A549 (cell line): Measurements from ENCODE around the gene LIN28A. TPM values are rescaled to one million over a fixed set of nuclear protein-coding genes. Genes with fewer than 3 reads are reported as not detected.

Source experiments
- ATAC-seq, 2 experiments: fragments of 200-7000 bp in 1 of 2; fragments of >200 bp in 1 of 2; cut with Nextera tagmentation in 1 of 2; cut with Tn5 transposase in 1 of 2; 3 replicates each; pipeline versions ENCODE4 v1.8.0 to v1.9.1; 2018 to 2020; ENCODE audit warnings: mild to moderate bottlenecking in 1 of 2, moderate library complexity in 1 of 2
- CTCF ChIA-PET: fragments of 300-600 bp; sonication (Branson Sonifier 250); formaldehyde crosslinking; extraction: SDS; loops from one replicate; lab custom pipeline; 2021; ENCODE audit warnings: antibody characterized with exemption, inconsistent platforms; lab: Yijun Ruan, JAX
- POLR2A ChIA-PET: fragments of 350-600 bp; formaldehyde crosslinking; extraction: SDS; loops from one replicate; lab custom pipeline; 2021; ENCODE audit warnings: antibody characterized with exemption, inconsistent platforms; lab: Yijun Ruan, JAX
- DNase-seq, 2 experiments: peaks; one replicate each; pipeline versions ENCODE4 v3.0.0 to v3.0.0-alpha.2; 2011 to 2016; ENCODE audit warnings: low read depth in 1 of 2, low spot score in 1 of 2
- FAIRE-seq: peaks from 2 replicates; lab custom pipeline; 2011; peaks lifted over from hg19 to GRCh38; lab: Jason Lieb, UNC
- H3K27ac ChIP-seq, 2 experiments: fragments of >200 bp; sonication (Bioruptor Twin); formaldehyde crosslinking; 3 replicates each; pipeline ENCODE4 v1.5.1; 2016 to 2017
- H3K4me1 ChIP-seq: fragments of >200 bp; sonication (Bioruptor Twin); formaldehyde crosslinking; 3 replicates; pipeline ENCODE4 v1.6.1; 2016
- H3K4me2 ChIP-seq: fragments of >200 bp; sonication (Bioruptor Twin); formaldehyde crosslinking; 3 replicates; pipeline ENCODE4 v1.6.1; 2016
- H3K4me3 ChIP-seq: fragments of >200 bp; sonication (Bioruptor Twin); formaldehyde crosslinking; 3 replicates; pipeline ENCODE4 v1.5.1; 2016
- H3K9me3 ChIP-seq: fragments of >200 bp; sonication (Bioruptor Twin); formaldehyde crosslinking; 3 replicates; pipeline ENCODE4 v1.6.1; 2016
- CHD2 ChIP-seq: fragments of 150-350 bp; IDR thresholded peaks from 2 replicates; pipeline ENCODE4 v1.6.1; 2014; ENCODE audit warnings: low read length; ENCODE audit not compliant: partially characterized antibody
- EHF ChIP-seq: fragments of 250-450 bp; sonication (Bioruptor Pico); IDR thresholded peaks from 2 replicates; pipeline ENCODE4 v1.5.0; 2020; ENCODE audit warnings: mild to moderate bottlenecking
- EHMT2 ChIP-seq: fragments of 200-600 bp; sonication (generic); IDR thresholded peaks from 2 replicates; pipeline ENCODE4 v1.6.1; 2016; ENCODE audit warnings: antibody characterized with exemption, low read depth, mild to moderate bottlenecking, moderate library complexity
- EP300 ChIP-seq, 2 experiments: fragments of >200 bp; sonication (Bioruptor Twin); formaldehyde crosslinking; IDR thresholded peaks; 2 replicates in 1 of 2; 3 replicates in 1 of 2; pipeline ENCODE4 v1.6.1; 2016 to 2017
- FOSB ChIP-seq: fragments of 250-450 bp; sonication (Bioruptor Pico); IDR thresholded peaks from 2 replicates; pipeline ENCODE4 v1.5.0; 2020; ENCODE audit warnings: mild to moderate bottlenecking, moderate library complexity
- HOXB5 ChIP-seq: fragments of 250-450 bp; sonication (Bioruptor Pico); IDR thresholded peaks from 2 replicates; pipeline ENCODE4 v1.5.0; 2020; ENCODE audit warnings: mild to moderate bottlenecking, moderate library complexity
- JUNB ChIP-seq: fragments of >200 bp; sonication (Bioruptor Twin); formaldehyde crosslinking; IDR thresholded peaks from 2 replicates; pipeline ENCODE4 v1.6.1; 2016
- KDM1A ChIP-seq: fragments of 200-600 bp; sonication (generic); IDR thresholded peaks from 2 replicates; pipeline ENCODE4 v1.6.1; 2016; ENCODE audit warnings: low read depth, mild to moderate bottlenecking
- MAFK ChIP-seq: fragments of 450-650 bp; IDR thresholded peaks from 2 replicates; pipeline ENCODE4 v1.6.1; 2014; ENCODE audit not compliant: partially characterized antibody
- MAZ ChIP-seq: fragments of 150-350 bp; IDR thresholded peaks from 2 replicates; pipeline ENCODE4 v1.6.1; 2014; ENCODE audit warnings: antibody characterized with exemption, low read depth, low read length, borderline replicate concordance
- MYC ChIP-seq: IDR thresholded peaks from 2 replicates; pipeline ENCODE4 v1.6.1; 2012; ENCODE audit warnings: mild to moderate bottlenecking, inconsistent platforms, low read length, improper control_type of control experiment, borderline replicate concordance
- NFE2L2 ChIP-seq: fragments of 150-350 bp; conservative IDR thresholded peaks from 2 replicates; pipeline ENCODE4 v1.6.1; 2014; ENCODE audit warnings: low read length
- POLR2A ChIP-seq: IDR thresholded peaks from 2 replicates; pipeline ENCODE4 v1.6.1; 2012; ENCODE audit warnings: mild to moderate bottlenecking, low read length
- RARB ChIP-seq: fragments of 250-450 bp; sonication (Bioruptor Pico); IDR thresholded peaks from 2 replicates; pipeline ENCODE4 v1.8.0; 2021; ENCODE audit warnings: mild to moderate bottlenecking, moderate library complexity
- SREBF2 ChIP-seq: fragments of 450-650 bp; IDR thresholded peaks from 2 replicates; pipeline ENCODE4 v1.6.1; 2014; ENCODE audit warnings: mild to moderate bottlenecking, moderate library complexity
- ZC3H11A ChIP-seq: fragments of 450-650 bp; IDR thresholded peaks from 2 replicates; pipeline ENCODE4 v1.6.1; 2014; ENCODE audit warnings: antibody characterized with exemption, mild to moderate bottlenecking
- ZFP36 ChIP-seq: fragments of 450-650 bp; IDR thresholded peaks from 2 replicates; pipeline ENCODE4 v1.6.1; 2014; ENCODE audit warnings: borderline replicate concordance; ENCODE audit not compliant: partially characterized antibody
- WGBS: methylation state at CpG from one replicate; pipeline ENCODE4 v1.1.6; 2017; ENCODE audit errors: missing lambda C conversion rate; 5-methylcytosine and 5-hydroxymethylcytosine counted together
- polyA plus RNA-seq, 4 experiments: library from polyadenylated mRNA; depleted of rRNA in 3 of 4; stranded (reverse); fragments of >200 nt; fragmentation: RNase III in 1 of 4; extraction: RNeasy Plus Mini Kit Qiagen cat#74134 plus additional on column Dnase treatment in 1 of 4; gene quantifications; 2 replicates in 3 of 4; 3 replicates in 1 of 4; pipeline ENCODE4 v1.2.3, GENCODE V29; 2011 to 2017
- TF ChIP-seq, protein P1 (sequence below): fragments of 250-450 bp; sonication (Bioruptor Pico); IDR thresholded peaks from 2 replicates; pipeline ENCODE4 v1.5.0; 2021; ENCODE audit warnings: mild to moderate bottlenecking, moderate library complexity, borderline replicate concordance
- TF ChIP-seq, protein P2 (sequence below): fragments of >200 bp; sonication (Bioruptor Twin); formaldehyde crosslinking; IDR thresholded peaks from 3 replicates; pipeline ENCODE4 v1.6.1; 2016
- TF ChIP-seq, protein P3 (sequence below): fragments of 200-600 bp; sonication (generic); IDR thresholded peaks from 2 replicates; pipeline ENCODE4 v1.6.1; 2016; ENCODE audit warnings: antibody characterized with exemption, mild to moderate bottlenecking, moderate library complexity
- TF ChIP-seq, protein P4 (sequence below): fragments of 450-650 bp; IDR thresholded peaks from 2 replicates; pipeline ENCODE4 v1.6.1; 2014; ENCODE audit warnings: antibody characterized with exemption

The LIN28A gene
- polyA plus RNA-seq, 2 of the 4 experiments (the other 2 are of a cell fraction), result 0.03 to 0.04 TPM

DNA sequence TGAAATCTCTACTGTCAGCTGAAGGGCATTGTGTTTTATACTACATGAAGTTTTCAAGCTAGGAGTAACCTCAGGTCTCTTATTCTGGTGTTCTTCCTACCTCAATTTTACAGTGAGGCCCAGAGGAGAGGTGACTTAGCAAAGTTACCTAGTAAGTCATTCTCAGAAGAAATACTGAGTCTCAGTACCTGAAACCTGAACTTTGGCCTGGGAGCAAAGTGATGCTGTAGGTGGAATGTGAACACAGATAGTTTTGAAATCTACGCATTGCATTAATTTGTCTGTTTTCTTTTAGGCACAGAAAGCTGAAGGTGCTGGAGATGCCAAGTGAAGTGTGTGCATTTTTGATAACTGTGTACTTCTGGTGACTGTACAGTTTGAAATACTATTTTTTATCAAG lies 64.2 kb downstream of the LIN28A start:
- DNase-seq (no peak), ATAC-seq (no peak), FAIRE-seq (no peak)
- H3K4me2 ChIP-seq, result no peak overlapping the region
- H3K4me1 ChIP-seq, result peaks cover 20% of the 10 kb centered on the region; the same call in 2 of the 3 replicates
- WGBS, result 94% methylated on average over 1 of the region's 1 CpG
- POLR2A ChIA-PET, result interaction anchor here (1.2 kb wide), 1 partner anchor 26 kb away, joined by 3 read pairs; no protein-coding TSS in a partner anchor
- no peak for TF ChIP-seq EHF (CRISPR knock-in tag)
- TF ChIP-seq SREBF2, result no peak
- no peak for TF ChIP-seq JUNB
- TF ChIP-seq RARB, result no peak
- TF ChIP-seq MAZ, result no peak
- TF ChIP-seq POLR2A, result no peak
- CTCF ChIA-PET, result no interaction called here
- no peak overlapping the region for H3K4me3 ChIP-seq
- H3K9me3 ChIP-seq, result no peaks in the 10 kb centered on the region
- no peak overlapping the region for H3K27ac ChIP-seq

DNA sequence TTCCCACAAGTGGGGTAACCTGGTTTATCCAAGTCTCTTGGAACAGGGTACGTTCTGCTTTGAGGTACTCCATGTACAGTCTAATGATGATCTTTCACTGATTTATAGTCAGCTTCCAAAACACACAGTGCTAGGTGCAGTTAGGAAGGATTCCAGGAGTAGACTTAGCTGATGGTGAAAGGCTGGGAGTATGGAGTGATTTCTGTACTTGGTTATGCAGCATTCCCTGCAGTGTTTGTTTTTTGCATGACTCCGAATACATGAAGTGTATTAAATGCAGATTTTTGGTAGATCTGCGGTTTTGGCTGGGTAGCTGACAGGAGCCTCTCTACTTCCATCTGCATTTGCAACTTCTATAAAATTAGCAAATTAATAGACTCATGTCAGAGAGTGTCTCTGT lies 65.4 kb downstream of the LIN28A start:
- 100% methylated on average over 3 of the region's 3 CpGs for WGBS
- Histone ChIP-seq H3K4me1 (peaks cover 19% of the 10 kb centered on the region; the same call in 2 of the 3 replicates), H3K27ac (no peak overlapping the region), H3K4me2 (no peak overlapping the region), H3K9me3 (no peaks in the 10 kb centered on the region), H3K4me3 (no peak overlapping the region)
- no peak for DNase-seq
- no peak for ATAC-seq
- TF ChIP-seq, protein P1, sequence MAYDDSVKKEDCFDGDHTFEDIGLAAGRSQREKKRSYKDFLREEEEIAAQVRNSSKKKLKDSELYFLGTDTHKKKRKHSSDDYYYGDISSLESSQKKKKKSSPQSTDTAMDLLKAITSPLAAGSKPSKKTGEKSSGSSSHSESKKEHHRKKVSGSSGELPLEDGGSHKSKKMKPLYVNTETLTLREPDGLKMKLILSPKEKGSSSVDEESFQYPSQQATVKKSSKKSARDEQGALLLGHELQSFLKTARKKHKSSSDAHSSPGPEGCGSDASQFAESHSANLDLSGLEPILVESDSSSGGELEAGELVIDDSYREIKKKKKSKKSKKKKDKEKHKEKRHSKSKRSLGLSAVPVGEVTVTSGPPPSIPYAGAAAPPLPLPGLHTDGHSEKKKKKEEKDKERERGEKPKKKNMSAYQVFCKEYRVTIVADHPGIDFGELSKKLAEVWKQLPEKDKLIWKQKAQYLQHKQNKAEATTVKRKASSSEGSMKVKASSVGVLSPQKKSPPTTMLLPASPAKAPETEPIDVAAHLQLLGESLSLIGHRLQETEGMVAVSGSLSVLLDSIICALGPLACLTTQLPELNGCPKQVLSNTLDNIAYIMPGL (CRISPR knock-in tag), result no peak
- TF ChIP-seq, protein P2, sequence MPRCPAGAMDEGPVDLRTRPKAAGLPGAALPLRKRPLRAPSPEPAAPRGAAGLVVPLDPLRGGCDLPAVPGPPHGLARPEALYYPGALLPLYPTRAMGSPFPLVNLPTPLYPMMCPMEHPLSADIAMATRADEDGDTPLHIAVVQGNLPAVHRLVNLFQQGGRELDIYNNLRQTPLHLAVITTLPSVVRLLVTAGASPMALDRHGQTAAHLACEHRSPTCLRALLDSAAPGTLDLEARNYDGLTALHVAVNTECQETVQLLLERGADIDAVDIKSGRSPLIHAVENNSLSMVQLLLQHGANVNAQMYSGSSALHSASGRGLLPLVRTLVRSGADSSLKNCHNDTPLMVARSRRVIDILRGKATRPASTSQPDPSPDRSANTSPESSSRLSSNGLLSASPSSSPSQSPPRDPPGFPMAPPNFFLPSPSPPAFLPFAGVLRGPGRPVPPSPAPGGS, result no peak
- TF ChIP-seq MAFK (no peak), HOXB5 (CRISPR knock-in tag) (no peak), ZC3H11A (no peak)
- TF ChIP-seq, protein P3, sequence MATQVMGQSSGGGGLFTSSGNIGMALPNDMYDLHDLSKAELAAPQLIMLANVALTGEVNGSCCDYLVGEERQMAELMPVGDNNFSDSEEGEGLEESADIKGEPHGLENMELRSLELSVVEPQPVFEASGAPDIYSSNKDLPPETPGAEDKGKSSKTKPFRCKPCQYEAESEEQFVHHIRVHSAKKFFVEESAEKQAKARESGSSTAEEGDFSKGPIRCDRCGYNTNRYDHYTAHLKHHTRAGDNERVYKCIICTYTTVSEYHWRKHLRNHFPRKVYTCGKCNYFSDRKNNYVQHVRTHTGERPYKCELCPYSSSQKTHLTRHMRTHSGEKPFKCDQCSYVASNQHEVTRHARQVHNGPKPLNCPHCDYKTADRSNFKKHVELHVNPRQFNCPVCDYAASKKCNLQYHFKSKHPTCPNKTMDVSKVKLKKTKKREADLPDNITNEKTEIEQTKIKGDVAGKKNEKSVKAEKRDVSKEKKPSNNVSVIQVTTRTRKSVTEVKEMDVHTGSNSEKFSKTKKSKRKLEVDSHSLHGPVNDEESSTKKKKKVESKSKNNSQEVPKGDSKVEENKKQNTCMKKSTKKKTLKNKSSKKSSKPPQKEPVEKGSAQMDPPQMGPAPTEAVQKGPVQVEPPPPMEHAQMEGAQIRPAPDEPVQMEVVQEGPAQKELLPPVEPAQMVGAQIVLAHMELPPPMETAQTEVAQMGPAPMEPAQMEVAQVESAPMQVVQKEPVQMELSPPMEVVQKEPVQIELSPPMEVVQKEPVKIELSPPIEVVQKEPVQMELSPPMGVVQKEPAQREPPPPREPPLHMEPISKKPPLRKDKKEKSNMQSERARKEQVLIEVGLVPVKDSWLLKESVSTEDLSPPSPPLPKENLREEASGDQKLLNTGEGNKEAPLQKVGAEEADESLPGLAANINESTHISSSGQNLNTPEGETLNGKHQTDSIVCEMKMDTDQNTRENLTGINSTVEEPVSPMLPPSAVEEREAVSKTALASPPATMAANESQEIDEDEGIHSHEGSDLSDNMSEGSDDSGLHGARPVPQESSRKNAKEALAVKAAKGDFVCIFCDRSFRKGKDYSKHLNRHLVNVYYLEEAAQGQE, result no peak
- no peak for FAIRE-seq
- ChIA-PET POLR2A (interaction anchor here (1.2 kb wide), 1 partner anchor 24 kb away, joined by 3 read pairs; no protein-coding TSS in a partner anchor), CTCF (interaction anchor here (2.2 kb wide), 1 partner anchor 24 kb away, joined by 7 read pairs; no protein-coding TSS in a partner anchor)

DNA sequence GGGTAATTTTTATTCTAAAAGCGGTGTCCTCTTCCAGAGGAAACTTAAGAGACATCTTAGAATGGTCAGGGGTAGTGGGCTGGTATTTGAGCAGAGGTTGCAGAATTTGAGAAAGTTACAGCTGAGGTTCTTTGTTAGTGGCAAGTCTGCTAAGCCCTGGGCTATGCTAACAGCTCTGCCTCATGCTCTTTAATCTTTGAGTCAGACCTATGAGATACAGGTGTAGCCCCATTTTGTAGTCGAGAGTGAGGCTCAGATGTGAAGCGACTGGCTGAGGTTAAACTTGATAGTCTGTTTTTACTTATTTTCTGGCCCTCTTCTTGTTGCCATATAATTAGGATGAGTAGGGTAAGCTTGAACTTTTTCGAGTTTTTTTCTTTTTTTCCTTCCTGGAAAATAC lies 66.3 kb downstream of the LIN28A start:
- peaks cover 13% of the 10 kb centered on the region; the same call in 2 of the 3 replicates for H3K4me1 ChIP-seq
- no peak for FAIRE-seq
- 84% methylated on average over 4 of the region's 4 CpGs for WGBS
- H3K9me3 ChIP-seq, result no peaks in the 10 kb centered on the region
- no peak overlapping the region for H3K27ac ChIP-seq
- no peak for ATAC-seq
- H3K4me3 ChIP-seq, result no peak overlapping the region
- DNase-seq, result no peak
- ChIA-PET CTCF (interaction anchor here (2.2 kb wide), 1 partner anchor 23 kb away, joined by 7 read pairs; no protein-coding TSS in a partner anchor), POLR2A (no interaction called here)
- no peak overlapping the region for H3K4me2 ChIP-seq
- TF ChIP-seq, protein P3, result no peak
- no peak for TF ChIP-seq FOSB (CRISPR knock-in tag)
- no peak for TF ChIP-seq KDM1A
- no peak for TF ChIP-seq EHMT2
- TF ChIP-seq, protein P4, sequence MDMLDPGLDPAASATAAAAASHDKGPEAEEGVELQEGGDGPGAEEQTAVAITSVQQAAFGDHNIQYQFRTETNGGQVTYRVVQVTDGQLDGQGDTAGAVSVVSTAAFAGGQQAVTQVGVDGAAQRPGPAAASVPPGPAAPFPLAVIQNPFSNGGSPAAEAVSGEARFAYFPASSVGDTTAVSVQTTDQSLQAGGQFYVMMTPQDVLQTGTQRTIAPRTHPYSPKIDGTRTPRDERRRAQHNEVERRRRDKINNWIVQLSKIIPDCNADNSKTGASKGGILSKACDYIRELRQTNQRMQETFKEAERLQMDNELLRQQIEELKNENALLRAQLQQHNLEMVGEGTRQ, result no peak
- no peak for TF ChIP-seq EP300 (IDR thresholded peaks at IDR 0.05)
- no peak for TF ChIP-seq NFE2L2
- no peak for TF ChIP-seq RARB
- TF ChIP-seq CHD2, result no peak
- no peak for TF ChIP-seq MYC
- TF ChIP-seq ZFP36, result no peak
